Adrenal gland (tissue), 12 donors: Measurements from ENCODE around the gene DNAH9. TPM values are rescaled to one million over a fixed set of nuclear protein-coding genes. Genes with fewer than 3 reads are reported as not detected.

Experiments used
- DNase-seq, 7 donors: peaks; one replicate each; pipeline ENCODE4 v3.0.0-alpha.2; 2019 to 2020
- H3K27ac ChIP-seq, 5 donors: fragments of 200-600 bp; sonication (generic) in 4 of 5; 1 replicate in 3 of 5; 2 replicates in 2 of 5; pipeline versions ENCODE4 v1.5.1 to v1.8.0; 2016 to 2020; ENCODE audit warnings: mild to moderate bottlenecking in 1 of 5
- H3K27me3 ChIP-seq: fragments of 200-600 bp; 2 replicates; pipeline ENCODE4 v1.8.0; 2021
- H3K36me3 ChIP-seq, 2 donors: fragments of 200-600 bp; replicated peaks in 1 of 2; 1 replicate in 1 of 2; 2 replicates in 1 of 2; pipeline versions ENCODE4 v1.5.1 to v1.8.0; 2018 to 2022
- H3K4me1 ChIP-seq, 2 donors: fragments of 200-600 bp; replicated peaks in 1 of 2; 1 replicate in 1 of 2; 2 replicates in 1 of 2; pipeline versions ENCODE4 v1.5.1 to v1.8.0; 2018 to 2021
- H3K4me3 ChIP-seq, 4 donors: fragments of 200-600 bp; sonication (generic) in 3 of 4; one replicate each; pipeline ENCODE4 v1.5.1; 2016 to 2018
- H3K9me3 ChIP-seq, 3 donors: fragments of 200-600 bp; sonication (generic) in 1 of 3; replicated peaks in 1 of 3; 1 replicate in 2 of 3; 2 replicates in 1 of 3; pipeline versions ENCODE4 v1.5.1 to v1.8.0; 2016 to 2021
- POLR2A ChIP-seq, 2 donors: fragments of 450-650 bp; IDR thresholded peaks; one replicate each; pipeline ENCODE4 v1.6.1; 2017; ENCODE audit warnings: antibody characterized with exemption in 2 of 2, mild to moderate bottlenecking in 2 of 2, moderate library complexity in 1 of 2
- WGBS, 4 donors: extraction: QIAGEN DNeasy Blood & Tissue Kit in 2 of 4; methylation state at CpG; one replicate each; pipeline versions ENCODE4 v1.1.5 to v1.1.7; 2013 to 2017; 5-methylcytosine and 5-hydroxymethylcytosine counted together
- intact Hi-C, 2 donors: fragments of 100-400 bp; cut with DNase I; formaldehyde crosslinking; loops; one replicate each; pipeline versions ENCODE4 v1.14.1 to v1.15.0; 2022 to 2023
- polyA plus RNA-seq, 3 donors: library from polyadenylated mRNA; stranded (reverse); fragments of 200-250 nt in 2 of 3; fragments of 350-450 nt in 1 of 3; fragmentation: Illumina TruSeq in 1 of 3; extraction: RNeasy Lipid Tissue Mini Kit (QIAGEN cat#74804) in 1 of 3; gene quantifications; one replicate each; pipeline ENCODE4 v1.2.3, GENCODE V29; 2013 to 2014
- total RNA-seq, 9 donors: library from RNA; depleted of rRNA in 4 of 9; stranded (reverse); fragments of >200 nt in 4 of 9; fragments of 120-200 nt in 1 of 9; fragmentation: NEBNext Ultra II Directional in 1 of 9; extraction: Animal tissue kit (Norgen Biotek cat#: 25700) in 1 of 9; gene quantifications; one replicate each; pipeline versions ENCODE4 v1.1.0 to v1.2.4, GENCODE V29; 2013 to 2023
- TF ChIP-seq, protein P1 (sequence below), 6 experiments: fragments of 450-650 bp in 4 of 6; fragments of 200-600 bp in 2 of 6; sonication (generic) in 1 of 6; IDR thresholded peaks; 1 replicate in 5 of 6; 2 replicates in 1 of 6; pipeline versions ENCODE4 v1.5.1 to v1.8.0; 2016 to 2021; ENCODE audit warnings: antibody characterized with exemption in 6 of 6, mild to moderate bottlenecking in 2 of 6, moderate library complexity in 1 of 6
- donor health status: healthy with polysubstance abuse.
- donor health status: Bipolar disorder and iron deficiency.
- donor health status: DM: yes; HTN: yes; CAD: no.
- donor health status: DM: no; HTN: no; CAD: no.
- donor health status: DM: no; HTN: no; CAD: no.
- donor health status: DM: yes; HTN: yes; CAD: no.

DNAH9 gene
- total and polyA plus RNA-seq, 12 donors, result 0.28 to 3.5 (median 1.2) TPM

- no peak overlapping the region for H3K27ac ChIP-seq
- WGBS, 4 donors, result 56 to 83% (median 69%) methylated on average over 1 of the region's 1 CpG
- intact Hi-C loops, result no loop called here
These were observed 257.0 kb downstream of the DNAH9 start for GRCh38 chr17:11855306-11855705.

DNA sequence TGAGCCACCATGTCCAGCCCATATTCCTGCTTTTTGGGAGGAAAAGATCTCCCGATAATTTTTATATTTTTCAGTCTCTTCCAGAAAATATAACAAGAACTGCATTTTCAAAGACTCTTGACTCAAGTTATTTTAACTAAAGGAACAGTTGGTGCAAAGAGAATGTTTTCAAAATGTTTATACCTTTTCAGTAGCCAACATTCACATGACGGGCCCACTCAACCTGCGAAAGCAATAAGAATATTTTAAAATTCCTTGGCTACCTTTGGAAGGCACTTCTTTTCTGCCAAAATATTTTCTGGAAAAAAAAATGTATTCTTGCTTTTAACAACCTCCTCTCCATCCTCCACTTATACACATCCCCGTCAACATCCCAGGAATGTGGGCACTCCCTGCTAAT is 258.7 kb downstream of the DNAH9 start:
- H3K36me3 ChIP-seq, result no peaks in the 10 kb centered on the region
- DNase-seq, result no peak
- H3K27ac ChIP-seq, result no peak overlapping the region
- WGBS, 4 donors, result 77 to 92% (median 85%) methylated on average over 4 of the region's 4 CpGs
- intact Hi-C loops, result no loop called here
- no peaks in the 10 kb centered on the region for H3K4me1 ChIP-seq
- no peaks in the 10 kb centered on the region for H3K27me3 ChIP-seq
- H3K4me3 ChIP-seq, result no peak overlapping the region
- TF ChIP-seq, protein P1, sequence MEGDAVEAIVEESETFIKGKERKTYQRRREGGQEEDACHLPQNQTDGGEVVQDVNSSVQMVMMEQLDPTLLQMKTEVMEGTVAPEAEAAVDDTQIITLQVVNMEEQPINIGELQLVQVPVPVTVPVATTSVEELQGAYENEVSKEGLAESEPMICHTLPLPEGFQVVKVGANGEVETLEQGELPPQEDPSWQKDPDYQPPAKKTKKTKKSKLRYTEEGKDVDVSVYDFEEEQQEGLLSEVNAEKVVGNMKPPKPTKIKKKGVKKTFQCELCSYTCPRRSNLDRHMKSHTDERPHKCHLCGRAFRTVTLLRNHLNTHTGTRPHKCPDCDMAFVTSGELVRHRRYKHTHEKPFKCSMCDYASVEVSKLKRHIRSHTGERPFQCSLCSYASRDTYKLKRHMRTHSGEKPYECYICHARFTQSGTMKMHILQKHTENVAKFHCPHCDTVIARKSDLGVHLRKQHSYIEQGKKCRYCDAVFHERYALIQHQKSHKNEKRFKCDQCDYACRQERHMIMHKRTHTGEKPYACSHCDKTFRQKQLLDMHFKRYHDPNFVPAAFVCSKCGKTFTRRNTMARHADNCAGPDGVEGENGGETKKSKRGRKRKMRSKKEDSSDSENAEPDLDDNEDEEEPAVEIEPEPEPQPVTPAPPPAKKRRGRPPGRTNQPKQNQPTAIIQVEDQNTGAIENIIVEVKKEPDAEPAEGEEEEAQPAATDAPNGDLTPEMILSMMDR (IDR thresholded peaks at IDR 0.05), result no peak
- TF ChIP-seq POLR2A (IDR thresholded peaks at IDR 0.05), result no peak
- no peaks in the 10 kb centered on the region for H3K9me3 ChIP-seq

More at GRCh38 chr17:11855306-11855705, 257.0 kb downstream of the DNAH9 start:
- no peak overlapping the region for H3K4me3 ChIP-seq
- no peak for TF ChIP-seq POLR2A (IDR thresholded peaks at IDR 0.05)
- H3K36me3 ChIP-seq, result no peaks in the 10 kb centered on the region
- H3K4me1 ChIP-seq, result no peaks in the 10 kb centered on the region
- H3K9me3 ChIP-seq, result no peaks in the 10 kb centered on the region
- H3K27me3 ChIP-seq, result no peaks in the 10 kb centered on the region
- no peak for DNase-seq

- 75 to 84% (median 77%) methylated on average over 4 to 8 of the region's 8 CpGs for WGBS, 4 donors
- no peaks in the 10 kb centered on the region for H3K9me3 ChIP-seq
- no peak overlapping the region for H3K27ac ChIP-seq
- no peaks in the 10 kb centered on the region for H3K27me3 ChIP-seq
- no peaks in the 10 kb centered on the region for H3K4me1 ChIP-seq
- no peaks in the 10 kb centered on the region for H3K36me3 ChIP-seq
- TF ChIP-seq, protein P1 (IDR thresholded peaks at IDR 0.05), result no peak
- TF ChIP-seq POLR2A (IDR thresholded peaks at IDR 0.05), result no peak
- DNase-seq, result no peak
- intact Hi-C loops, result no loop called here
- no peak overlapping the region for H3K4me3 ChIP-seq
These were observed 271.6 kb downstream of the DNAH9 start for GRCh38 chr17:11869680-11870394.

- H3K4me3 ChIP-seq, result no peak overlapping the region
- H3K9me3 ChIP-seq, result no peaks in the 10 kb centered on the region
- TF ChIP-seq, protein P1 (IDR thresholded peaks at IDR 0.05), result no peak
- no peak for TF ChIP-seq POLR2A (IDR thresholded peaks at IDR 0.05)
- WGBS, 4 donors, result 63 to 78% (median 72%) methylated on average over 10 of the region's 10 CpGs
- DNase-seq, result no peak
- intact Hi-C loops, result no loop called here
- no peaks in the 10 kb centered on the region for H3K4me1 ChIP-seq
- H3K27ac ChIP-seq, result no peak overlapping the region
- no peaks in the 10 kb centered on the region for H3K27me3 ChIP-seq
- no peaks in the 10 kb centered on the region for H3K36me3 ChIP-seq
These were observed 273.5 kb downstream of the DNAH9 start for GRCh38 chr17:11871773-11872172.

- no peaks in the 10 kb centered on the region for H3K36me3 ChIP-seq
- 56 to 68% (median 64%) methylated on average over 6 to 7 of the region's 7 CpGs for WGBS, 4 donors
- no peaks in the 10 kb centered on the region for H3K27me3 ChIP-seq
- no peaks in the 10 kb centered on the region for H3K4me1 ChIP-seq
- TF ChIP-seq POLR2A (IDR thresholded peaks at IDR 0.05), result no peak
- TF ChIP-seq, protein P1 (IDR thresholded peaks at IDR 0.05), result no peak
- H3K9me3 ChIP-seq, result no peaks in the 10 kb centered on the region
- no peak overlapping the region for H3K27ac ChIP-seq
- intact Hi-C loops, result no loop called here
- DNase-seq, result no peak
- no peak overlapping the region for H3K4me3 ChIP-seq
These were observed 276.5 kb downstream of the DNAH9 start for GRCh38 chr17:11874756-11875155.
